ENCODE data around the gene ZNF292.

The ZNF292 gene

DNA sequence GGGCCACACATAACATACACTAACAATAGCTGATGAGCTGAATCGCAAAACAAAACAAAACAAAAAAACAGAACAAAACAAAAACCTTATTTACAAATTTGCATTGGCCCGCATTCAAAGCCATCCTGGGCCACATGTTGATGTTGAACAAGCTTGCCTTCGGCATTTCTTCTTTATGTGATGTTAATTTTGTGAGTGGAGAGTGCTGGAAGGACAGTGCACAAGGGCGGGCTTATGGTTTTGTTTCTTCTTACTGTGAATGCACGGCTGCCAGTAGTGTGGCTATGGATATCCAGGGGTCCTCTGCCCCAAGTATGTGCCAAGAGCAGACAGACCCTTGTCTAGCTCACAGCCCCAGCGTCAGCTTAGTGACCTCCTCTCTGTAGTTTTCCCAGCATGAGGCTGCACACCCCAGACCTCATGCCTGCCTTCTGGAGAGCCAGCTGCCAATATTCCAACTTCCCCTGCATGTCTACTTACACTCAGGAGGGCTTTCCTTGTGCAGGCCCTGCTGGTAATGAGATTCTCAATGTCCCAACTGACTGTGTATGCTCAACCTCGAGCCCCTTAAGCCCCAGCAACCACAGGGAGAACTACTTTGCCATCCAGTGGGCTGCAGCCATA, 24.9 kb downstream of the ZNF292 start:
- peaks cover 12% of the 10 kb centered on the region for H3K4me1 Mint-ChIP-seq
- H3K4me3 Mint-ChIP-seq, result no peak overlapping the region

DNA sequence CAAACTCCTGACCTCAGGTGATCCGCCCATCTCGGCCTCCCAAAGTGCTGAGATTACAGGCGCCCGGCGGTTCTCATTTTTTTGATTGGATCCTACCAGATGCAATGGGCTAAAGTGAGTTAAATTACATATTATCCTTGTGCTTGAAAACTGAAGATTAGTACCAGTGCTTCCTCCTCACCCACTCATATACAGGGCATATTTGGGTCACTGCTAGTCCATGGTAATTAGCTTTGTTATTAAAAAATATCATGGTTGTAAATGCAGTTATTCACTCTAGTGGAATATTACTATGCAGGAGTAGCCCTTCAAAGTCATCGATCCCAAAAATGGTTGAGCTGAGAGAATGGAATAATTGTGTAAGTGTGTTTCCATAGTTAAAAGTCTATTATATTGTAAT, 26.5 kb downstream of the ZNF292 start:
- no peaks in the 10 kb centered on the region for H3K27me3 Mint-ChIP-seq (ENCODE audit: low read depth, poor library complexity)
- no peak for DNase-seq
- H3K27ac Mint-ChIP-seq, result no peak overlapping the region
- no peak overlapping the region for H3K4me3 Mint-ChIP-seq
- peaks cover 76% of the 10 kb centered on the region for H3K36me3 Mint-ChIP-seq (ENCODE audit: low read depth)
- TF ChIP-seq, protein P1, sequence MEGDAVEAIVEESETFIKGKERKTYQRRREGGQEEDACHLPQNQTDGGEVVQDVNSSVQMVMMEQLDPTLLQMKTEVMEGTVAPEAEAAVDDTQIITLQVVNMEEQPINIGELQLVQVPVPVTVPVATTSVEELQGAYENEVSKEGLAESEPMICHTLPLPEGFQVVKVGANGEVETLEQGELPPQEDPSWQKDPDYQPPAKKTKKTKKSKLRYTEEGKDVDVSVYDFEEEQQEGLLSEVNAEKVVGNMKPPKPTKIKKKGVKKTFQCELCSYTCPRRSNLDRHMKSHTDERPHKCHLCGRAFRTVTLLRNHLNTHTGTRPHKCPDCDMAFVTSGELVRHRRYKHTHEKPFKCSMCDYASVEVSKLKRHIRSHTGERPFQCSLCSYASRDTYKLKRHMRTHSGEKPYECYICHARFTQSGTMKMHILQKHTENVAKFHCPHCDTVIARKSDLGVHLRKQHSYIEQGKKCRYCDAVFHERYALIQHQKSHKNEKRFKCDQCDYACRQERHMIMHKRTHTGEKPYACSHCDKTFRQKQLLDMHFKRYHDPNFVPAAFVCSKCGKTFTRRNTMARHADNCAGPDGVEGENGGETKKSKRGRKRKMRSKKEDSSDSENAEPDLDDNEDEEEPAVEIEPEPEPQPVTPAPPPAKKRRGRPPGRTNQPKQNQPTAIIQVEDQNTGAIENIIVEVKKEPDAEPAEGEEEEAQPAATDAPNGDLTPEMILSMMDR (IDR thresholded peaks at IDR 0.05), result no peak
- peaks cover 10% of the 10 kb centered on the region for H3K9me3 Mint-ChIP-seq
- H3K4me1 Mint-ChIP-seq, result no peaks in the 10 kb centered on the region

More for the DNA sequence above, 24.9 kb downstream of the ZNF292 start:
- peaks cover 12% of the 10 kb centered on the region for H3K9me3 Mint-ChIP-seq
- H3K27me3 Mint-ChIP-seq (ENCODE audit: low read depth, poor library complexity), result no peaks in the 10 kb centered on the region
- H3K27ac Mint-ChIP-seq, result no peak overlapping the region
- H3K36me3 Mint-ChIP-seq (ENCODE audit: low read depth), result peaks cover 84% of the 10 kb centered on the region
- TF ChIP-seq, protein P1 (IDR thresholded peaks at IDR 0.05), result no peak
- DNase-seq, result no peak

DNA sequence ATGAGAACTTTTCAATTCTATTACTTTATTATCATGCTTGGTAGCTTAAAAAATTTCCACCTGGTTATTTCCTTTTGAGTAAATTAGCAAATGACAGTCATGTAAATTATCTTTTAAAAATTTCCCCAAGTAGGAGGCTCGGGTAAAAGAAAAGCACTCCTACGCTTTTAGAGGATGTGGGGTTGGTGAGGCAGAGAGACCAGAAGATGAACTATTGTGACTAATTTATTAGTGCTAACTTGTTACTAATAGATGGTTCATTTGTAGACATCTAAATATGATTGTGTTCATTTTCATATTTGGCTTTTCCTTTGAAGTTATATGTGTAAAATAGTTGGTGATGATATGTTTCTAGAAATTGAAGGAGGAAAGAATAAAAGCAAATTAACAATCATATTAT, 27.0 kb downstream of the ZNF292 start:
- TF ChIP-seq, protein P1 (IDR thresholded peaks at IDR 0.05), result no peak
- Mint-ChIP-seq H3K36me3 (ENCODE audit: low read depth) (peaks cover 74% of the 10 kb centered on the region), H3K27me3 (ENCODE audit: low read depth, poor library complexity) (no peaks in the 10 kb centered on the region), H3K4me3 (no peak overlapping the region), H3K4me1 (no peaks in the 10 kb centered on the region), H3K27ac (no peak overlapping the region), H3K9me3 (peaks cover 6% of the 10 kb centered on the region)
- no peak for DNase-seq

DNA sequence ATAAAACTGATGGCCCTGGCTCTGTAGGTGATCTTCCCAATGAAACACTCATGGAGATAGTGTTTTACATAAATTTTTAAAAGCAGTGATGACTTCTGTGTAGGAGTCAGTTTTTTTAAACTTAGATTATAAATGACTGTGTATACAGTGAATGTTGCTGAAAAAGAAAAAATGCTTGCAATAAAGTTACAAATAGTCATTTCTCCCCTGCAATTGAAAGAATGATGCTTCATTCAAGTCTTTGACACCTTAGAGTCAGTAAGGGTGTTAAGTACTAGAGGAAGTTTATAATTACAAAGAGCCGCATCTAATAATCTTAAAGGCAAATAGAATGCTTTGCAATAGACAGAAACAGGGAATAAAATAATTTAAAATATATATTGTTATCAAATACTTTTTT, 27.6 kb downstream of the ZNF292 start:
- peaks cover 1% of the 10 kb centered on the region for H3K9me3 Mint-ChIP-seq
- no peak overlapping the region for H3K4me3 Mint-ChIP-seq
- H3K27ac Mint-ChIP-seq, result no peak overlapping the region
- H3K4me1 Mint-ChIP-seq, result no peaks in the 10 kb centered on the region
- H3K27me3 Mint-ChIP-seq (ENCODE audit: low read depth, poor library complexity), result no peaks in the 10 kb centered on the region
- H3K36me3 Mint-ChIP-seq (ENCODE audit: low read depth), result peaks cover 68% of the 10 kb centered on the region
- TF ChIP-seq, protein P1 (IDR thresholded peaks at IDR 0.05), result no peak
- no peak for DNase-seq

DNA sequence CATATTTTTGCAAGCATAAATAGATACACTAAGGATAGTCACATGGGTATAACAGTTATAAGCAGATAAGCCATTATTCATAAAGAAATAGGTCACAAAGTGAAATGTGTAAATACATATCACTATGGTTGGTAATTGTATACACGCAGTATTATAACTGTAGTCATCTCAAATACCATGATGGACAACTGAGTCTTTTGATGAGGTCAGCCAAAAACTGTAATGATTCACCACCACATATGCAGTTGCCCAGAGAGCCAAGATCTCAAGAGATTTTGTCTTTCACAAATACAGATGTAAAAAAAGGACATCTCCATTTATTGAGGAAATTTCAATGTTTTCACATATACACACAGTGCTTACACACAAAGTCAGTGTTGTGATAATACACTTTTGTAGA, 28.3 kb downstream of the ZNF292 start:
- H3K9me3 Mint-ChIP-seq, result no peaks in the 10 kb centered on the region
- H3K4me1 Mint-ChIP-seq, result no peaks in the 10 kb centered on the region
- TF ChIP-seq, protein P1 (IDR thresholded peaks at IDR 0.05), result no peak
- DNase-seq, result no peak
- no peaks in the 10 kb centered on the region for H3K27me3 Mint-ChIP-seq (ENCODE audit: low read depth, poor library complexity)
- no peak overlapping the region for H3K4me3 Mint-ChIP-seq
- peaks cover 66% of the 10 kb centered on the region for H3K36me3 Mint-ChIP-seq (ENCODE audit: low read depth)
- no peak overlapping the region for H3K27ac Mint-ChIP-seq

DNA sequence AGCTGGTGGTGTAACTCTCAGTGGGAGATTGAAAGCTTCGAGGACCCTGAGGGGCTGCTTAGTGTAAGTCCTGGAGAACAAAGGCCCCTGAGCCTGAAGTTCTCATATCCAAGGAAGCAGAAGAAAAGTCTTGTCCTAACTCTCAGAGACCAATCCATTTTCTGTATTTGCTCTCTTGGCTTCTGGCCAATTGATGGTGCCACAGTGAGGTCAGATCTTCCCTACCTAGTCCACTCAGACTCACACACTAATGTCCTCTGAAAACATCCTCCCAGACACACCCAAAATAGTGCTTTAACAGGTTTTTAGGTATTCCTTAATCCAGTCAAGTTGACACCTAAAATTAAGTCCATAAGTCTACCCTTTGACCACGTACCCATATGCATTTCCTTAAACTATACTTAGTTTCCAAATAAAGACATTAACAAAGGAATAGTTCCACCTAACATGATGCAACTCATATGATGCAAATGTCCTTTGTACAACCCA, 29.4 kb downstream of the ZNF292 start:
- Mint-ChIP-seq H3K27me3 (ENCODE audit: low read depth, poor library complexity) (no peaks in the 10 kb centered on the region), H3K4me1 (no peaks in the 10 kb centered on the region), H3K4me3 (no peak overlapping the region), H3K27ac (no peak overlapping the region), H3K36me3 (ENCODE audit: low read depth) (peaks cover 69% of the 10 kb centered on the region), H3K9me3 (no peaks in the 10 kb centered on the region)
- TF ChIP-seq, protein P1 (IDR thresholded peaks at IDR 0.05), result no peak
- no peak for DNase-seq

Measured in nephron progenitor cell (in vitro differentiated cells).